Osteoblast (primary cell): ENCODE measurements around the gene GAGE10. TPM values are rescaled to one million over a fixed set of nuclear protein-coding genes. Genes with fewer than 3 reads are reported as not detected.

ENCODE experiments used
- DNase-seq: peaks from one replicate; pipeline ENCODE4 v3.0.0; 2011; ENCODE audit warnings: low spot score, mixed read lengths; ENCODE audit not compliant: insufficient read length; ENCODE audit errors: missing footprints
- H2AFZ ChIP-seq: 2 replicates; pipeline ENCODE4 v1.6.0; 2011; ENCODE audit warnings: mild to moderate bottlenecking, low read length
- H3K27ac ChIP-seq: 2 replicates; pipeline ENCODE4 v1.5.1; 2011; ENCODE audit warnings: mild to moderate bottlenecking, low read depth, low read length, moderate library complexity
- H3K27me3 ChIP-seq: 2 replicates; pipeline ENCODE4 v1.6.0; 2012; ENCODE audit warnings: mild to moderate bottlenecking, control low read depth, inconsistent platforms, low read length, moderate library complexity; ENCODE audit not compliant: insufficient read depth
- H3K36me3 ChIP-seq: 2 replicates; pipeline ENCODE4 v1.5.1; 2011; ENCODE audit warnings: mild to moderate bottlenecking, low read length, control low read depth, moderate library complexity; ENCODE audit not compliant: insufficient read depth
- H3K4me1 ChIP-seq: 2 replicates; pipeline ENCODE4 v1.5.1; 2011; ENCODE audit warnings: mild to moderate bottlenecking, low read length, control low read depth, moderate library complexity; ENCODE audit not compliant: insufficient read depth
- H3K4me2 ChIP-seq: 2 replicates; pipeline ENCODE4 v1.6.0; 2011; ENCODE audit warnings: mild to moderate bottlenecking, low read length; ENCODE audit not compliant: insufficient read depth
- H3K4me3 ChIP-seq: fragments of 200-600 bp; sonication (generic); 3 replicates; pipeline ENCODE4 v1.5.1; 2012; ENCODE audit warnings: mild to moderate bottlenecking, low read length, inconsistent platforms; ENCODE audit not compliant: insufficient read depth
- H3K79me2 ChIP-seq: 2 replicates; pipeline ENCODE4 v1.6.0; 2012; ENCODE audit warnings: mild to moderate bottlenecking, low read length, control low read depth, inconsistent platforms; ENCODE audit not compliant: insufficient read depth
- H3K9me3 ChIP-seq: 2 replicates; pipeline ENCODE4 v1.5.1; 2011; ENCODE audit warnings: low read depth, low read length, control low read depth
- H4K20me1 ChIP-seq: 2 replicates; pipeline ENCODE4 v1.6.0; 2012; ENCODE audit warnings: mild to moderate bottlenecking, low read length, control low read depth; ENCODE audit not compliant: insufficient read depth
- total RNA-seq: library from RNA; depleted of rRNA; stranded (reverse); fragments of >200 nt; gene quantifications from 2 replicates; pipeline ENCODE4 v1.2.3, GENCODE V29; 2012
- TF ChIP-seq, protein P1 (sequence below): IDR thresholded peaks from 2 replicates; pipeline ENCODE4 v1.5.1; 2011; ENCODE audit warnings: mild to moderate bottlenecking, low read depth, low read length, moderate library complexity; ENCODE audit errors: extremely low read depth

GAGE10 gene, protein sequence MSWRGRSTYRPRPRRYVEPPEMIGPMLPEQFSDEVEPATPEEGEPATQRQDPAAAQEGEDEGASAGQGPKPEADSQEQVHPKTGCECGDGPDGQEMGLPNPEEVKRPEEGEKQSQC
- total RNA-seq, result not detected in 2 replicates

DNA sequence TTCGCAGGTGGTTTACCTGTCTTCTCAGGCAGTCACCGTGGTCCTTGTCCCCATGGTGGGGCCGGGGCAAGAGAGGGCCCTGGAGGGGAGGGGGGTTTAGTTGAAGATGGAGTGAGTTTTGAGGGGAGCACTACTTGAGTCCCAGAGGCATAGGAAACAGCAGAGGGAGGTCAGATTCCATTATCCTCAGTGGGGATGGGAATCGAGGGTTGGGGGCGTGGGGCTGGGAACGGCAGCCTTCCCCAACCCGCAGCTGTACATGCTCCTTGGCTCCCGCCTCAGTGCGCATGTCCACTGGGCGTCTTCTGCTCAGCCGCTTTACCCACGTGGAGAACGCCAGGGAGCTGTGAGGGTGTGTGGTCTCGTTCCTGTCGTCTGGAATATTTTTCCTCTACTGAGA lies at the start of gene GAGE10:
TSS of gene GAGE10 (plus strand) at position 301 of the 400 bp plus-strand sequence. CDS start 1,214 bp downstream, outside the sequence.
- no peak within 1 kb of the TSS for H2AFZ ChIP-seq
- H3K27me3 ChIP-seq, result no peaks in the 10 kb centered on the region
- no peak within 1 kb of the TSS for H3K27ac ChIP-seq
- H3K79me2 ChIP-seq, result no peaks in the 10 kb centered on the region
- no peak within 1 kb of the TSS for H3K4me2 ChIP-seq
- no peaks in the 10 kb centered on the region for H3K9me3 ChIP-seq
- H4K20me1 ChIP-seq, result no peaks in the 10 kb centered on the region
- no peak within 1 kb of the TSS for H3K4me3 ChIP-seq
- H3K4me1 ChIP-seq, result no peaks in the 10 kb centered on the region
- TF ChIP-seq, protein P1, sequence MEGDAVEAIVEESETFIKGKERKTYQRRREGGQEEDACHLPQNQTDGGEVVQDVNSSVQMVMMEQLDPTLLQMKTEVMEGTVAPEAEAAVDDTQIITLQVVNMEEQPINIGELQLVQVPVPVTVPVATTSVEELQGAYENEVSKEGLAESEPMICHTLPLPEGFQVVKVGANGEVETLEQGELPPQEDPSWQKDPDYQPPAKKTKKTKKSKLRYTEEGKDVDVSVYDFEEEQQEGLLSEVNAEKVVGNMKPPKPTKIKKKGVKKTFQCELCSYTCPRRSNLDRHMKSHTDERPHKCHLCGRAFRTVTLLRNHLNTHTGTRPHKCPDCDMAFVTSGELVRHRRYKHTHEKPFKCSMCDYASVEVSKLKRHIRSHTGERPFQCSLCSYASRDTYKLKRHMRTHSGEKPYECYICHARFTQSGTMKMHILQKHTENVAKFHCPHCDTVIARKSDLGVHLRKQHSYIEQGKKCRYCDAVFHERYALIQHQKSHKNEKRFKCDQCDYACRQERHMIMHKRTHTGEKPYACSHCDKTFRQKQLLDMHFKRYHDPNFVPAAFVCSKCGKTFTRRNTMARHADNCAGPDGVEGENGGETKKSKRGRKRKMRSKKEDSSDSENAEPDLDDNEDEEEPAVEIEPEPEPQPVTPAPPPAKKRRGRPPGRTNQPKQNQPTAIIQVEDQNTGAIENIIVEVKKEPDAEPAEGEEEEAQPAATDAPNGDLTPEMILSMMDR, result no peak
- DNase-seq, result peak; percentile 65
- no peaks in the 10 kb centered on the region for H3K36me3 ChIP-seq

DNA sequence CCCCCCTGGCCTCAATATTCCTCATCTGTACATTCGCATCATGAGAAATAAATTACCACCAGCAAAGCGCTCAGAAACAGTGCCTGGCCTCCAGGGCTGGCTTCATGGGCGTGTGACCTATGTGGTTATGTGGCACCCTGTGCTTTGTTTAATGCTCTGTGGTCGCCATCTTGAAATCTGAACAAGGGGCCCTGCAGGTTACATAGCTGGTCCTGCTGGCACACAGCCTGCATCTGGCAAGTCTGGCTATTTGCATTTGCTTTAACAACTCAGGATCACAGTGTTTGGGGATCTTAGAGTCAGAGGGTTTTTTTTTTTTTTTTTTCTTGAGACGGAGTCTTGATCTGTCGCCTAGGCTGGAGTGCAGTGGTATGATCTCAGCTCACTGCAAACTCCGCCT lies 48.8 kb upstream of the GAGE10 start:
- Histone ChIP-seq H3K79me2 (no peaks in the 10 kb centered on the region), H3K4me1 (no peaks in the 10 kb centered on the region), H3K9me3 (no peaks in the 10 kb centered on the region), H3K27me3 (no peaks in the 10 kb centered on the region), H3K4me2 (no peak overlapping the region), H3K4me3 (no peak overlapping the region), H2AFZ (no peak overlapping the region), H3K27ac (no peak overlapping the region), H4K20me1 (no peaks in the 10 kb centered on the region), H3K36me3 (no peaks in the 10 kb centered on the region)
- TF ChIP-seq, protein P1, result no peak
- DNase-seq, result peak; percentile 69

DNA sequence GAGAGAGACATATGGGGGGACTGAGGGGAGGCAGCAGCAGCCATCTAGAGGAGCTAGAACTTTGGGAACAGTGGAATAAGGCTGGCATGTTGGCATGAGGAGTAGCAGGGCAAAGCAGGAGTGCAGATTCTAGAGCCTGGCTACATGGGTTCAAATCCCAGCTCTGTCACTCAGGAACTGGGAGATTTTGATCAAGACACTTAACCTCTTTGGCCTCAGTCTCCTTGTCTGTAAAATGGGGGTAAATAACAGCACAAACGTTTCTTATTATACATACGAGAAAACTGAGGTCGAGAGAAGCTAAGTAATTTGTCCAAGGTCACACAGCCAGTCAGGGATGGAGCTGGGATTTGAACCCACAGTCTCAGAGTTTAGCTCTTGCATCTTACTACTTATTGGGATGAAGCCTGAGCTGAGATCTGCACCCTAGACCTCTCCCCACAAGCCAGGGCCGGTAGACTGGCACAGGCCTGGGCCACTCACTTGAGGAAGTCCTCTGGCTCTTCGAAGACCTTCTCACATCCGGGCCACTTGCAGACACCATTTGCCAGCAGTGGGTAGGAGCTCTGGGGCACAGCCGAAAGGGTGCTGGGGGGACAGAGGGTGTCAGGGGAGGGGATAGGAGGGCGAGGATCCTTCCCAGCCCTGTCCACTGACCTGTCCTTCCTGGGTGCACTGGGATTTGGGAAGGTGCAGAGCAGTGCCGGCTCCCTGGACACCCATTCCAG lies 47.0 kb upstream of the GAGE10 start:
- Histone ChIP-seq H3K4me1 (no peaks in the 10 kb centered on the region), H2AFZ (no peak overlapping the region), H3K4me2 (no peak overlapping the region), H4K20me1 (no peaks in the 10 kb centered on the region), H3K36me3 (no peaks in the 10 kb centered on the region), H3K27ac (no peak overlapping the region), H3K9me3 (no peaks in the 10 kb centered on the region), H3K4me3 (no peak overlapping the region), H3K79me2 (no peaks in the 10 kb centered on the region), H3K27me3 (no peaks in the 10 kb centered on the region)
- TF ChIP-seq, protein P1, result no peak
- DNase-seq, result peak; percentile 56

DNA sequence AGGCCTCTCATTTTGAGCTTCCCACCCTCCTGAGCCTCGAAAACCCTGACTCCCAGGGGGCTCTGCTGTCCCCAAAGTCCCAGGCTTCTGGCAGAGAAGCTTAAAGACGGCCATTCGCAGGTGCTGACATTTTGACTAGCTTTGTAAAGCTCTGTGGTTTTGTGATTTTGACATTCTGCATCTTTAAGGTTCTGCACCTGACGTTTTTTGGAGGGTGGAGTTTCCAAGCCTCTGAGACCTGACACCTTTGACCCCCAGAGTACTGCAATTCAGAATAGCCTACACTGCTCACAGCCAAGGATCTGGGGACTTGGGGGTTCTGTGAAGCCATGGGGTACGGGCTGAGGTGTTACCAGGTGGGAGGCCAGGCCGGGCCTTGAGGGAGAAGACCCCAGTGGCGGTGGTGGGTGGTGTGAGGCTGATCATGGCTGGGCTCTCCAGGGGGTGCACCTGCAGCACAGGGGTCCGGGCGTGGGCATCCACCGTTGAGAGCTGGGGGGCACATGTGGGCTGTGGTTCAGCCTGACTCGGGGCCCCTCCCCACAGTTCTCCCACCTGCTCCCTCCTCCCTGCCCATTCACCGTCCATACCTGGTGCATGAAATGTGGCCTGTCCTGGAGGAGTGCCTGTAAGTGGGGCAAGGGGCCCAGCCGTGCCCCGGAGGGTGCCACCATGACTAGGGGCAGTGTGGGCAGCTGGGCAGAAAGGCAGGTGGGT lies 46.2 kb upstream of the GAGE10 start:
- Histone ChIP-seq H3K27me3 (no peaks in the 10 kb centered on the region), H3K79me2 (no peaks in the 10 kb centered on the region), H3K27ac (no peak overlapping the region), H4K20me1 (no peaks in the 10 kb centered on the region), H2AFZ (no peak overlapping the region), H3K36me3 (no peaks in the 10 kb centered on the region), H3K9me3 (no peaks in the 10 kb centered on the region), H3K4me2 (no peak overlapping the region), H3K4me3 (no peak overlapping the region), H3K4me1 (no peaks in the 10 kb centered on the region)
- peak; percentile 76 for DNase-seq
- TF ChIP-seq, protein P1, result no peak
